Progenitor cell of endocrine pancreas (in vitro differentiated cells): Measurements from ENCODE around the gene WDFY1. TPM values are rescaled to one million over a fixed set of nuclear protein-coding genes. Genes with fewer than 3 reads are reported as not detected.

Source experiments
- DNase-seq: peaks from one replicate; pipeline ENCODE4 v3.0.0; 2021; ENCODE audit warnings: low spot score; ENCODE audit not compliant: unreplicated experiment
- H3K27ac Mint-ChIP-seq: 2 replicates; pipeline ENCODE4 v1.8.0; 2021; ENCODE audit warnings: mild to moderate bottlenecking, moderate library complexity, mixed read lengths
- H3K27me3 Mint-ChIP-seq: 2 replicates; pipeline ENCODE4 v1.8.0; 2021; ENCODE audit warnings: mixed read lengths
- H3K36me3 Mint-ChIP-seq: 2 replicates; pipeline ENCODE4 v1.8.0; 2022; ENCODE audit warnings: mixed read lengths; ENCODE audit not compliant: insufficient read depth
- H3K4me1 Mint-ChIP-seq: 2 replicates; pipeline ENCODE4 v1.8.0; 2021; ENCODE audit warnings: low read depth, mixed read lengths
- H3K4me3 Mint-ChIP-seq: 2 replicates; pipeline ENCODE4 v1.8.0; 2021; ENCODE audit warnings: low read depth, mild to moderate bottlenecking, moderate library complexity, mixed read lengths
- H3K9me3 Mint-ChIP-seq: 2 replicates; pipeline ENCODE4 v1.8.0; 2021; ENCODE audit warnings: low read depth, mixed read lengths
- total RNA-seq: library from RNA; stranded (reverse); gene quantifications from 2 replicates; pipeline ENCODE4 v1.2.1, GENCODE V29; 2021
- TF ChIP-seq, protein P1 (sequence below): fragments of 200-600 bp; sonication (generic); IDR thresholded peaks from one replicate; pipeline ENCODE4 v1.5.0; 2021; ENCODE audit warnings: antibody characterized with exemption, mild to moderate bottlenecking; ENCODE audit not compliant: unreplicated experiment

The WDFY1 gene
- total RNA-seq, 1 donor from 2014 or later: 52.3 TPM

- H3K27ac Mint-ChIP-seq: peak within 1 kb of the TSS; percentile 96
- TF ChIP-seq, protein P1, sequence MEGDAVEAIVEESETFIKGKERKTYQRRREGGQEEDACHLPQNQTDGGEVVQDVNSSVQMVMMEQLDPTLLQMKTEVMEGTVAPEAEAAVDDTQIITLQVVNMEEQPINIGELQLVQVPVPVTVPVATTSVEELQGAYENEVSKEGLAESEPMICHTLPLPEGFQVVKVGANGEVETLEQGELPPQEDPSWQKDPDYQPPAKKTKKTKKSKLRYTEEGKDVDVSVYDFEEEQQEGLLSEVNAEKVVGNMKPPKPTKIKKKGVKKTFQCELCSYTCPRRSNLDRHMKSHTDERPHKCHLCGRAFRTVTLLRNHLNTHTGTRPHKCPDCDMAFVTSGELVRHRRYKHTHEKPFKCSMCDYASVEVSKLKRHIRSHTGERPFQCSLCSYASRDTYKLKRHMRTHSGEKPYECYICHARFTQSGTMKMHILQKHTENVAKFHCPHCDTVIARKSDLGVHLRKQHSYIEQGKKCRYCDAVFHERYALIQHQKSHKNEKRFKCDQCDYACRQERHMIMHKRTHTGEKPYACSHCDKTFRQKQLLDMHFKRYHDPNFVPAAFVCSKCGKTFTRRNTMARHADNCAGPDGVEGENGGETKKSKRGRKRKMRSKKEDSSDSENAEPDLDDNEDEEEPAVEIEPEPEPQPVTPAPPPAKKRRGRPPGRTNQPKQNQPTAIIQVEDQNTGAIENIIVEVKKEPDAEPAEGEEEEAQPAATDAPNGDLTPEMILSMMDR: peak; percentile 4
- DNase-seq: peak; percentile 72
- H3K4me1 Mint-ChIP-seq: peaks cover 10% of the 10 kb centered on the region
- H3K27me3 Mint-ChIP-seq: no peaks in the 10 kb centered on the region
- peak within 1 kb of the TSS; percentile 94 for H3K4me3 Mint-ChIP-seq
- peaks cover 1% of the 10 kb centered on the region for H3K36me3 Mint-ChIP-seq
- H3K9me3 Mint-ChIP-seq: no peaks in the 10 kb centered on the region
Measured at GRCh38 chr2:223837287-223838061, 107.7 kb downstream of the WDFY1 start, which contains the start of gene AP1S3. Gene AP1S3, minus strand, starts transcription at chr2:223837582. Its CDS starts 132 bp downstream, at chr2:223837450.

DNA sequence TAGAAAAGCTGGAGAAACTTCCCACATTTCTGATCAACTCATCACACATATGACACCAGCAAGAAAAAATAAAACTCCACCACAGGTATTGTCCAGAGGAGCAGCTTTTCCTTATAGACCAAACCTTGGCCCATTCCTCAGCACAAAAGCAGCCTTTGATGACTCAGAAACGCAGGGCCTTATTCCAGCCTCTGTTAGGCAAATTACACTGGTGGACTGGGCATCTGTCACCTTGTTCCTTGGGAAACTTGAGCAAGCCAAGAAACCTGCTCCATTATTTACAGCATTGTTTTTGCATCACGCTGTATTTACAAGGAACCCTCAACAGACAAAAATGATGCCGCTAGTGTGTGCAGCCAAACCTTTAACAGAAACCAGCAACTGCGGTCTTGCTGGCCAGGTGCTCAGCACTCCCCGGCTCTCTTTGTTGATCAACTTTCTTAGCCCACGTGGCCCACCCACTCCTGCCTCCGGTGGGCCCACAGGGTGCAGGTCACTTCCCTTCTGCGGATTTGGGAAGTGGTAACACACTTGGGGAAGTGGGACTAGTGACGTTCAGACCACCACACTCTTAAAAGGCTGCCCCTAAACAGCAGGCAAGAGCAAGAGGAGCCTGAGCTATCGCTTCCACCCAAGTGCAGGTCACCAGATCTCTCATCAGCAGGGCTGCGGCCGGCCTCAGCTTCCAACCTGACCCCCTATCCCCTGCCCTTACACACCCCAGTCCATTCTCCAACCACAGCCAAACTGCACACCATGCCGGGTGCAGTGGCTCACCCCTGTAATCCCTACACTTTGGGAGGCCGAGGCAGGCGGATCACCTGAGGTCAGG is 109.2 kb downstream of the WDFY1 start:
- TF ChIP-seq, protein P1: no peak
- peaks cover 10% of the 10 kb centered on the region for H3K4me1 Mint-ChIP-seq
- no peaks in the 10 kb centered on the region for H3K27me3 Mint-ChIP-seq
- no peak for DNase-seq
- peak overlapping the region; percentile 94 for H3K4me3 Mint-ChIP-seq
- peak overlapping the region; percentile 69 for H3K27ac Mint-ChIP-seq
- H3K9me3 Mint-ChIP-seq: no peaks in the 10 kb centered on the region
- peaks cover 1% of the 10 kb centered on the region for H3K36me3 Mint-ChIP-seq

DNA sequence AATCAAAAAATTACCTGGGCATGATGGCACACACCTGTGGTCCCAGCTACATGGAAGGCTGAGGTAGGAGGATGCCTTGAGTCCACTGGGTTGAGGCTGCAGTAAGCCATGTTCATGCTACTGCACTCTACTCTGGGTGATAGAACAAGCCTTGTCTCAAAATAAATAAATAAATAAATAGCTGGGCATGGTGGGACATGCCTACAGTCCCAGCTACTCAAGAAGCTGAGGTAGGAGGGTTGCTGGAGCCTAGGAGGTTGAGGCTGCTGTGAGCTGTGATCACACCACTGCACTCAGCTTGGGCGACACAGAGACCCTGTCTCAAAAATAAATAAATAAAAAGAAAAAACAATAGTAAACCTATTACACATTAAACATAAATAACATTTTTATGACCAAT is 110.7 kb downstream of the WDFY1 start:
- no peak overlapping the region for H3K4me3 Mint-ChIP-seq
- H3K27ac Mint-ChIP-seq: no peak overlapping the region
- peaks cover 1% of the 10 kb centered on the region for H3K36me3 Mint-ChIP-seq
- H3K4me1 Mint-ChIP-seq: peaks cover 10% of the 10 kb centered on the region
- H3K27me3 Mint-ChIP-seq: no peaks in the 10 kb centered on the region
- no peak for DNase-seq
- H3K9me3 Mint-ChIP-seq: no peaks in the 10 kb centered on the region
- TF ChIP-seq, protein P1: no peak

DNA sequence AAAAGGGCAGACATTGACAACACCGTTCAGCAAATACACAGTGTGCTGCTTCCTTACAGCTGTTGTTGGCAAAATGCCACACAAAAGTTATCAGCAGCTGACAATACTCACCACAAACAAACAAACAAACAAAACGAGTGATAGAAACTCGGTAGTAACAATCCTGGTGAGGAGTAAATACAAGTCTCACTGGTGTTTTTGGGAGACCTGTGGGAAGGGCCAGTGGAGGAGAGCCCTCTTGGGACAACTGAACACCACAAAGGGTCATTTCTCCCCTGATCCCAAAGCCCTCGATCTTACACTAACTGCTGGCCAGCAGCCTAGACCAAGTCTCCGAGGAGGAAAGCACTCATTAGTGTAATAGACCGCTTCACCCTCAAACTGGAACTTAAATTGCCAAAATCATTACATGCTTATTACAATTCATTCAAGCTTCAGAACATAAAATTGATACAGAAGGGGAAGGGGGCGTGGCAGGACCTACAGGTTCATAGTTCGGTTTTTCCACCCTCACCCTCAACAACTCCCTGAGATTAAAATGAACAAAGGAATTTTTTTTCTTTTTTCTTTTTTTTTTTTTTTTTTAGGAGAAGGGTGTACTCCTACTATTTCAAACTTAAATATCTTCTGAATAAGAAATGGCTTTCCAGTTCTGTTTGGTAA is 112.8 kb downstream of the WDFY1 start:
- DNase-seq: no peak
- TF ChIP-seq, protein P1: no peak
- Mint-ChIP-seq H3K27ac (no peak overlapping the region), H3K27me3 (no peaks in the 10 kb centered on the region), H3K9me3 (no peaks in the 10 kb centered on the region), H3K36me3 (peaks cover 3% of the 10 kb centered on the region), H3K4me3 (no peak overlapping the region), H3K4me1 (peaks cover 8% of the 10 kb centered on the region)

DNA sequence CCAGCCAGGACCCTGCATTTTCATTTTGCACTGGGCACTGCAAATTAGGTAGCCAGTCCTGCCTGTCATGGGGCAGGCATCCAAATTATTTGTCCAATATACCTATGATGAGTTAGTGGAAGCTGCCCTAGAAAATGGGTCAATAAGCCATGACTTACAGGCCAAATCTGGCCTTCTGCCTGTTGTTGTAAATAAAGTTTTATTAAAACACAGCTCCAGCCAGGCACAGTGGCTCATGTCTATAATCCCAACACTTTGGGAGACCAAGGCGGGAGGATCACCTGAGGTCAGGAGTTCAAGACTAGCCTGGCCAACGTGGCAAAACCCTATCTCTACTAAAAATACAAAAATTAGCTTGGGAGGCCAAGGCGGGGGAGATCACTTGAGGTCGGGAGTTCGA is 116.0 kb downstream of the WDFY1 start:
- no peaks in the 10 kb centered on the region for H3K4me1 Mint-ChIP-seq
- H3K27me3 Mint-ChIP-seq: no peaks in the 10 kb centered on the region
- TF ChIP-seq, protein P1: no peak
- peaks cover 10% of the 10 kb centered on the region for H3K36me3 Mint-ChIP-seq
- H3K9me3 Mint-ChIP-seq: peaks cover 3% of the 10 kb centered on the region
- no peak overlapping the region for H3K4me3 Mint-ChIP-seq
- H3K27ac Mint-ChIP-seq: no peak overlapping the region
- no peak for DNase-seq
